ENCODE data around the gene PTGIS.

PTGIS gene

GRCh38 chr20:49483696-49484123, 84.2 kb downstream of the PTGIS start:
- Histone ChIP-seq H3K9me3 (ENCODE audit: severe bottlenecking) (no peaks in the 10 kb centered on the region), H3K27ac (peak overlapping the region; percentile 87)

GRCh38 chr20:49483018-49483695, 84.8 kb downstream of the PTGIS start:
- peaks cover 27% of the 10 kb centered on the region for H3K36me3 ChIP-seq
- peak overlapping the region; percentile 87 for H3K27ac ChIP-seq
- H3K27me3 ChIP-seq (ENCODE audit: insufficient read depth, low read depth, severe bottlenecking) = no peaks in the 10 kb centered on the region
- TF ChIP-seq CTCF (IDR thresholded peaks at IDR 0.05; ENCODE audit: low read depth, low read length) = no peak
- peak overlapping the region; percentile 70 for H3K4me3 ChIP-seq (ENCODE audit: low read depth, low read length)
- H3K9me3 ChIP-seq (ENCODE audit: severe bottlenecking) = no peaks in the 10 kb centered on the region
- peak; percentile 64 for DNase-seq

More at GRCh38 chr20:49483696-49484123, 84.2 kb downstream of the PTGIS start:
- Histone ChIP-seq H3K4me3 (ENCODE audit: low read depth, low read length) (peak overlapping the region; percentile 70), H3K36me3 (peaks cover 24% of the 10 kb centered on the region), H3K27me3 (ENCODE audit: insufficient read depth, low read depth, severe bottlenecking) (no peaks in the 10 kb centered on the region)
- no peak for DNase-seq
- TF ChIP-seq CTCF (IDR thresholded peaks at IDR 0.05; ENCODE audit: low read depth, low read length) = no peak

- Histone ChIP-seq H3K27me3 (ENCODE audit: insufficient read depth, low read depth, severe bottlenecking) (no peaks in the 10 kb centered on the region), H3K27ac (peak within 1 kb of the TSS; percentile 87), H3K4me3 (ENCODE audit: low read depth, low read length) (peak within 1 kb of the TSS; percentile 70), H3K9me3 (ENCODE audit: severe bottlenecking) (peaks cover 2% of the 10 kb centered on the region), H3K36me3 (peaks cover 32% of the 10 kb centered on the region)
- DNase-seq = peak; percentile 89
- TF ChIP-seq CTCF (IDR thresholded peaks at IDR 0.05; ENCODE audit: low read depth, low read length) = peak; percentile 70
Observed at GRCh38 chr20:49482621-49483017, 85.3 kb downstream of the PTGIS start, which contains the start of gene KCNB1. TSS of gene KCNB1 (minus strand) at chr20:49482668. CDS start at chr20:49482480, 188 bp downstream.

GRCh38 chr20:49482173-49482572, 85.8 kb downstream of the PTGIS start:
- DNase-seq = no peak
- Histone ChIP-seq H3K27me3 (ENCODE audit: insufficient read depth, low read depth, severe bottlenecking) (no peaks in the 10 kb centered on the region), H3K9me3 (ENCODE audit: severe bottlenecking) (peaks cover 3% of the 10 kb centered on the region), H3K27ac (peak overlapping the region; percentile 87), H3K4me3 (ENCODE audit: low read depth, low read length) (peak overlapping the region; percentile 70; the same call in 1 of the 2 replicates), H3K36me3 (peaks cover 37% of the 10 kb centered on the region)
- TF ChIP-seq CTCF (IDR thresholded peaks at IDR 0.05; ENCODE audit: low read depth, low read length) = no peak

GRCh38 chr20:49481116-49481515, 86.8 kb downstream of the PTGIS start:
- H3K27me3 ChIP-seq (ENCODE audit: insufficient read depth, low read depth, severe bottlenecking) = no peaks in the 10 kb centered on the region
- no peak for DNase-seq
- peaks cover 41% of the 10 kb centered on the region for H3K36me3 ChIP-seq
- peak overlapping the region; percentile 16 for H3K4me3 ChIP-seq (ENCODE audit: low read depth, low read length)
- no peak for TF ChIP-seq CTCF (IDR thresholded peaks at IDR 0.05; ENCODE audit: low read depth, low read length)
- H3K9me3 ChIP-seq (ENCODE audit: severe bottlenecking) = peaks cover 3% of the 10 kb centered on the region
- peak overlapping the region; percentile 87 for H3K27ac ChIP-seq

All from WERI-Rb-1 (cell line).